HG03439 (cell line): ENCODE results near the gene ADCY10.

Source experiments
- ATAC-seq: cut with Tn5 transposase; IDR thresholded peaks from one replicate; pipeline ENCODE4 v1.9.1; 2021; ENCODE audit warnings: mild to moderate bottlenecking, moderate library complexity; ENCODE audit not compliant: unreplicated experiment

Gene ADCY10

DNA sequence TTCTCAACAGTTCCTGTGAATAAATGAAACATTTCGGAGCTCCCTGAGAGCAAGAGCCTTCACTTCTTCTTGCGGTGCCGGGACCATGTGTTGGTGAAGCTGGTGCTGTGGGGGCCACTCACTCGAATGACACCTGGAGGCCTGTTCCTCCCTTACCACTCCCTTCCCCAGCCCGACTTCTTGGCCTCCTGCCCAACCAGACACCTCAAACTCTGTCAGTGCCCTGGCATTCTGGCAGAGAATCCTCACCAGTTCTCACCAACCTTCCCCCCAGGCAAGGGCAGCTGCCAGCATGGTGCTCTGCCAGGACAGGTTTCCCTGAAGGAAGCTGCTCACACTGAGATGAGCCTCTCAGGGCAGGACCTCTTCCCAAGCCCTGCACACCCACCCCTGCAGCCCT lies 123.8 kb downstream of the ADCY10 start:
- ATAC-seq = no peak

- ATAC-seq = no peak
These were observed 124.4 kb downstream of the ADCY10 start for GRCh38 chr1:167789501-167789900.

DNA sequence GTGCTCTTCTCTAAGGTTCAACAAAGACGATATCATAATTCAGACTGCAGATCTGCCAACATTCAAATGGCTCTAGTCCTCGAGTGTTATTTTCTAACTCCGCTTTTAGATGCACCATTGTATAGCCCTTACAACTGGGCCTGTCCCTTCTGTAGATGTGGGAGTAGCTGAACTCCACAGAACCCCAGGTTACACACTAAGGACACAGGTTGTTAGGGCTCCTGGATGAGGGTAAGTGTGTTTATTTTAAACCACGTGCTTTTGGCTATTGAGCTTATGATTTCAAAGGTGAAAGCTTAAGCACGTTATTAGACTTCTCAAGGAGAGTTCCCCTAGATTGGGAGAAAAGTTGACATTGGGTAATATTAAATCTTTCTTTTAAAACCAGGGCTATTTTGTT lies 127.4 kb downstream of the ADCY10 start:
- ATAC-seq = no peak

DNA sequence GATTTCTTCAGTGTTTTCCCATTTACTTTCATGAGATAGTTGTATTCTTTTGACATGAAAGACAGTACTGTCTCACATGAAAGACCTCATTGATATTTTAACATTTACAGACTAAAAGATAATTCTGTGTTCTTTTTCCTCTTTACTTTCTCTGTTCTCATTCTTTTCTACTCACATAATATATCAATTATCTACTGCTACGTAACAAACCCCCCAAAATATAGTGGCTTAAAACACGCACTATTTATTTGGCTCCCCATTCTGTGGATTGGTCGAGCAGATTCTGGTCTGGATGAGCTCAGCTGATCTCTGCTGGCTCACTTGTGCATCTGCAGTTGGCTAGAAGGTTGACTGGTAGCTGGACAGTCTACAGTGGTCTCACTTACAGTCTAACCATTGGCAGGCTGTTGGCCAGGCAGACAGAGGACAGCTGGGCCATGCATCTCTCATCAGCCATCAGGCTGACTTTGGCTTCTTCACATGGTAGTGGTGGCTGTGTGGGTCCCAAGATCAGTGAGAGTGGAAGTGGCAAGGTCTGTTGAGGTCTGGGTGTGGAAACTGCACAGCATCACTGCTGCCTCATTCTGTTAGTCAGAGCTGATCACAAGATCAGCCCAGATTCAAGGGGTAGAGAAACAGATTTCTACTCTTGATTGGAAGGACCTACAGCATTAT lies 128.9 kb downstream of the ADCY10 start:
- ATAC-seq = no peak

DNA sequence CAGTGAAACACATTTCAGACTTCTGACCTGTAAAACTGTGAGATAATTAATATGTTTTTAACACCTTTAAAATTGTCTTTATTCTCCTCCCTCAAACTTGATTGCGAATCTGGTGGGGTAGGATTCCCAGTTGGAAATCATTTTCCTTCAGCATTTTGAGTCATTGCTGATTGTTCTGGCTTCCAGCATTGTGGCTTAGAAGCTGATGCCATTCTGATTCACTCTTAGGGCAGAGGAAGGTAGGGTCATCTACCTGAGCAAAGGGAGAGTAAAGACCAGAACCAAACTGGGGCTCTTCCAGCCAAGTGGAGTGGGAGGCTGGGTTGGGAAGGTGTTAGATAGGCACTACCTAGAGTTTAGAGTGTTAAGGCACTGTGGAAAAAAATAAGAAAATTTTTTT lies 131.0 kb downstream of the ADCY10 start:
- ATAC-seq = no peak

DNA sequence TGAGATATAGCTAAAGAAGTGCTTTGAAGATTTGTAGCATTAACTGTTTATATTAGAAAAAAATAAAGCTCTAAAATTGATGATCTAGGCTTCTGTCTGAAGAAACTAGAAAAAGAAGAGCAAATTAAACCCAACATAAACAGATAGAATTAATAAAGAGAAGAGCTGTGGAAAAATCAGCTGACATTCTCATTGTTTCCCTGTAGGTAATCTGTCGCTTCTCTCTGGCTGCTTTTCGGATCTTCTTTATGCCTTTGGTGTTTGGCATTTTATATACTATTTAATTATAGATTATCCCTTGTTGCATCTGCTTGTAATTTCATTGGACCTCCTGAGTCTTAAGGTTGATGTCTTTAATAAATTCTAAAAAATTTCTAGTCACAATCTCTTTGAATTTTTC lies 132.4 kb downstream of the ADCY10 start:
- ATAC-seq = no peak

- no peak for ATAC-seq
These were observed 136.7 kb downstream of the ADCY10 start for GRCh38 chr1:167777269-167777650.

DNA sequence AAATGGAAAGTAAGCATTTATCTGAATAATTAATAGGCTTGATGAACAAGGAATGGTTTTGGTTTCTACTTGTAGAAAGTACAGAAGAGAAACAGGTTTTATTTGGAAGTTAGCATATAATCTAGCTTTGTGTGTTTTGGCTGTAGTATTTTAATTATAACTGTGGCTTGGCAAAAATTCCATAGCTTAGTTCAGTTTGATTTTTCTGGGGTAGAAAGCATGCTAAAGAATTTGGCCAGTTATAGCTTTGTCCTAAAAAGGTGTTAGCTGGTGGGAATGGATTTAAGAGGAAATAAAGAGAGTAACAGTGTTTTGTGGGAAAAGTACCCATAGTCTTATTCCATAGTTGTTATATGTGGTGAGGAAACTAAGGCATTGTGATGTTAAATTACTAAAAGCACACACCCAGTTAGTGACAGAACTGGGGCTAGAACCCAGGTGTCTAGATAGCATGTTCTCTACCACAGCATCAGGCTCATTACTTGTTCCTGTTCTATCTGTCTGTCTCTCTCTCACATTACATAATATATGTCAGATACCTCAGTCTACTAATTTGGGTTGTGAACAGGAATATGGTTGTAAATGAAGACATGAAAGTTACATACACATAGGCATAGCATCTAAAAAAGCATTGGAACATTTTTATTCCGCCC lies 137.2 kb downstream of the ADCY10 start:
- ATAC-seq = no peak

DNA sequence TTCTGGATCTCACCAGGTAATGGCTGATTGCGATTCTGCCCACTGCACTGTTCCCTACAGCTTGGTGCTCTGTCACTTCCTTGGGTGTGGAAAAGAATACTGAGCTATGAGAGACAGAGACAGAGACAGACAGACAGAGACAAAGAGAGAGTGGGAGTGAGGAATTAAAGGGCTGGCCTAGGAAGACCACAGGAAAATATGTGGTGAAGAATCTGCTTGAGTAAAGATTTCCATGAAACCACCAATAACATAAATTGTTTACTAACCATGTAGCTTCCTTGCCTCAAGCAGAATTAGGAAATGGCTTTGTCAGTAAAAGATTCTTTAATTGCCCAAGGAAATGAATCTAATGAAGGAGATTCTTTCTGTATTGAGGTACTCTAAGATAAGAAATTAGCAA lies 137.8 kb downstream of the ADCY10 start:
- ATAC-seq = no peak

DNA sequence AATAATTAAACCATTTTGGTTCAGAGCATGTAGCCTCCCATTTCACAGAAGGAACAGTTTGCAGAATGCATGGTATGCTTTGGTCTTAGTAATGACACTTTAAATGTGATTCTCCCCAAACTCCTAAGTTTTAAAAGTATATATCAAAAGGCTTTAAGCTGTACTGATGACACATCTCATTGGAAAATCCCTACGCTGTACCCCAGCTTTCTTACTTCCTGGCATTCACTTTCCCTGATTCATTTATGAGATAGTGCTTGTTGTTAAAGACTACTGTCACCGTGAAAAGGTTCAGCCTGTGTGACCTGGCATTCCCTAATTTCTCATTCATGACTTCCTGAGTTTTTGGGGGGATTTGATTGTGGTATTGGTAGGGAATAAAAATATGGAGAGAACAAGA lies 138.8 kb downstream of the ADCY10 start:
- no peak for ATAC-seq

DNA sequence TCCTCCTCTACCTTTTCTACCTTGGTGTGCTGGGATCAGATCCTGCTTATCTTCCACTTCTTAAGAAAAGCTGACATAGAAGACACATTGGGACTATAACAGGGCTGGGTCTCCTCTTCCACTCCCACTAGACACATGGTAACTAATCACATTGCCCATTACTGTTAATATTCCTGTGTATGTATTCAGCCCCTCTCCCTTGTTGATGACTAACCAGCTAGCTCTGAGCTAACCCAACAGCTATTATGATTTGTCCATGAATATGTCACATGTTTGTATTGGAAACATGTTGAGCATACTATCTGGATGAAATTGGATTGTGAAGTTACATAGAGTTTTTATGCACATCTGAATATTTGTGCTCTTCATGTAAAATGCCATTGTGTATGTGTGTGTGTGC lies 139.2 kb downstream of the ADCY10 start:
- ATAC-seq = no peak

DNA sequence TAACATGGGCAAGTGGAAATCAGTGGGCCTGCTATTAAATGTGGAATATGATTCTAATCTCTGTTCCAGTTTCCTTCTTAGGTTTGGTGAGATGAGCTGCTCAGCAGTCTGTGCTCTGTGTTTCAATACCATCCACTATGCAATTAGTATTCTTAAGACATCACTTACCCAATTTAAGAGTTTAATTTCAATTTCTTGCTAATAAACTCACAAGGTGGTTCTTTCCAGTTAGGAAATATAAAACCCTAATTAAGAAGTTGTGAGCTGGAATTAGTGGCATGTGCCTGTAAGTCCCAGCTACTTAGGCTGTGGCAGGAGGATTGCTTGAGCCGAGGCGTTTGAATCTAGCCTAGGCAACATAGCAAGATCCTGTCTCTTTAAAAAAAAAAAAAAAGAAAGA lies 140.4 kb downstream of the ADCY10 start:
- no peak for ATAC-seq

GRCh38 chr1:167772436-167772835 lies 141.5 kb downstream of the ADCY10 start:
- ATAC-seq = no peak

GRCh38 chr1:167770127-167770526 lies 143.8 kb downstream of the ADCY10 start:
- no peak for ATAC-seq

- ATAC-seq = no peak
These were observed 146.2 kb downstream of the ADCY10 start for GRCh38 chr1:167767761-167768160.

DNA sequence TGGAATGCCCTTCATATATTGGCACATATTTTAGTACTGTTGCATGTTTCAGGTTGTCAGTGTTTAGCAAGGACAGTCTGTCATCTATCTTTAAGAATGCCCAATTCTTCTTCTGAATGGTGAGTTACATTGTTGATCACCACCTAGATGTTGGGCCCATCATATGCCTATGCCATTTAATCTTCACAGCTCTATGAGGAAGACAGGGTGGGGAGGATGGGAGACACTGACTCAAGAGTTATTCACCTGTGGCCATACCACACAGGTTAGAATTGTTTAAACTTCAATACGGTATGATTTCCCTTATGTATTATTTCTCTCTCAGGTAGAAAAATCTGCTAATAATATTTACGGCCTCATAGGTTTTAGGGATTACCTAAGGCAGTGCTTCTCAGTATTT lies 147.4 kb downstream of the ADCY10 start:
- no peak for ATAC-seq

DNA sequence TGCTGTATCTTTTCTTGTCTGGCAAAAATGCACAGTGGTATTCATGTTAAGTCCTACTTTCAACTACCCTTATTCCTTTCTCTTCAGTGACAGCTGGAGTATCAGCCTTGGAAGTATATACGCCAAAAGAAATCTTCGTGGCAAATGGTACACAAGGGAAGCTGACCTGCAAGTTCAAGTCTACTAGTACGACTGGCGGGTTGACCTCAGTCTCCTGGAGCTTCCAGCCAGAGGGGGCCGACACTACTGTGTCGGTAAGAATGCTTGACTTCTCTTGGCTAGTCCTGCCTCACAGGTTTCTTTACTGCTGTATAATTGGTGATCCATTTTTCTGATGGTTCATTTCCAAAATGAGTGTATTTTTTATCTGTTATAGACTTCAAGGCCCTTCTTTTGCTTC lies 148.4 kb downstream of the ADCY10 start:
- ATAC-seq = no peak

GRCh38 chr1:167764458-167765330 lies 149.2 kb downstream of the ADCY10 start:
- ATAC-seq = no peak

DNA sequence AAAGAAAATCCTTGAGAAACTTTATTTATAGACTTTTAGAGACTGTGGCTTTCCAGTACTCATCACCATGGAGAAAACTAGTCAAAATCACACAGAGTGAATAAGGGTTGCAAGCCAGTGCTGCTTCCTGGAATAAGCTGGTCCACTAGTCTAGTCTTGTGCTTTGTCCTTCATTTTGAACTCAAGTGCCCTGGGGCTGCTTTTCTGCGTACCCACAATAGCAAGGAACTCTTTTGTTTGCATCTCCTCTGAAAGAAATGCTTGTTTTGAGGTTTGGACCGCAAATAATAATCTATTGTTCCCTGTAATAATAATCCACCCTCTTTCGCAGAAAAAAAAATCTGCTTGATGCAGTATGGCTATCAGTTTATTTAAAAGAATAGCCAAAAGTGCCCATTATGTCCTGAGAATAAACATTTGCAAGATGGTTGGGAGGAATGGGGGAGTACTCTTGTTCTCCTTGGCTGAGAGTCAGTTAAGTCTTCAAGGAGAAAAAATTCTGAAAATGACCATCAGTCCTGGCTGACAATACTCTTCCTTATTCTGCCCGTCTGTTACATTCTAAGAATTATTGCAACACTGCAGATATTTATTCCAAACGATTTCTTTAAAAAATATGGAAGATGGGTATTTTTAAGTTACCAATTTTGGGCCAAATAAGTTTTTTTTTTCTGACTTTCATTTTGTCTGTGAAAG lies 150.3 kb downstream of the ADCY10 start:
- no peak for ATAC-seq

DNA sequence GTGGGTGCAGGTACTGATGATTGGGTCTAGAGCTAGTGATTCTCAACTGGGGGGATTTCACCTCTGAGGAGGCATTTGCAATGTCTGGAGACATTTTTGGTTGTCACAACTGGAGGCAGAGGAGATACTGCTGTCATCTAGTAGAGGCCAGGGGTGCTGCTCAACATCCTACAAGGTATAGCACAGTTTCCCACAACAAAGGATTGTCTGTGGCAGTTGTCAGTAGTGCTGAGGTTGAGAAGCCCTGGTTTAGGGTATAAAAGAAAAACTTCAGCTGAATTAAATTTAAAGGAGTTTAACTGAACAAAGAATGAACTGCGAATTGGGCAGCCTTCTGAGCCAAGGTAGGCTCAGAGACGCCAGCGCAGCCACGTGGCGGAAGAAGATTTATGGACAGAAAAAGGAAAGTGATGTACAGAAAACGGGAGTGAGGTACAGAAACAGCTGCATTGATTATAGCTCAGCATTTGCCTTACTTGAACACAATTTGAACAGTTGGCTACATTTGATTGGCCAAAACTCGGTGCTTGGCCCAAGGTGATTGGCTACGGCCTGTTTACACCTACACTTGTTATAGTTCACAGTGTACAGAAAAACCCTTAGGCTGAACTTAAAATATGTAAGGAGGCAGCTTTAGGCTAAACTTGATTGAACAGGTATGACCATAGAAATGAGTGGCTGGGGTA lies 151.7 kb downstream of the ADCY10 start:
- ATAC-seq = no peak

- no peak for ATAC-seq
These were observed 152.5 kb downstream of the ADCY10 start for GRCh38 chr1:167761400-167761799.
